Epidermal melanocyte (primary cell): Measurements from ENCODE around the gene ZNF225.
"Not testable (repeated sequence)": the region's sequence is repeated elsewhere in the genome, so short reads cannot be mapped to it uniquely, and the experiment has no call there.

ENCODE experiments used
- DNase-seq: peaks from one replicate; pipeline ENCODE4 v3.0.0; 2011; ENCODE audit warnings: low spot score; ENCODE audit not compliant: insufficient read length

The ZNF225 gene

GRCh38 chr19:44113138-44113783 lies at the start of gene ZNF225:
Gene ZNF225 (plus strand): TSS chr19:44113399. CDS start chr19:44115828, 2,429 bp downstream.
- DNase-seq, result peak; percentile 96

GRCh38 chr19:44066305-44066704 lies 46.9 kb upstream of the ZNF225 start:
- DNase-seq, result no peak

GRCh38 chr19:44069415-44069814 lies 43.8 kb upstream of the ZNF225 start:
- no peak for DNase-seq

GRCh38 chr19:44071824-44072542 lies 41.2 kb upstream of the ZNF225 start, which contains the start of gene ZNF284:
Gene ZNF284 (plus strand): TSS chr19:44072159. CDS start chr19:44076390, 4,231 bp downstream.
- peak; percentile 97 for DNase-seq

DNA sequence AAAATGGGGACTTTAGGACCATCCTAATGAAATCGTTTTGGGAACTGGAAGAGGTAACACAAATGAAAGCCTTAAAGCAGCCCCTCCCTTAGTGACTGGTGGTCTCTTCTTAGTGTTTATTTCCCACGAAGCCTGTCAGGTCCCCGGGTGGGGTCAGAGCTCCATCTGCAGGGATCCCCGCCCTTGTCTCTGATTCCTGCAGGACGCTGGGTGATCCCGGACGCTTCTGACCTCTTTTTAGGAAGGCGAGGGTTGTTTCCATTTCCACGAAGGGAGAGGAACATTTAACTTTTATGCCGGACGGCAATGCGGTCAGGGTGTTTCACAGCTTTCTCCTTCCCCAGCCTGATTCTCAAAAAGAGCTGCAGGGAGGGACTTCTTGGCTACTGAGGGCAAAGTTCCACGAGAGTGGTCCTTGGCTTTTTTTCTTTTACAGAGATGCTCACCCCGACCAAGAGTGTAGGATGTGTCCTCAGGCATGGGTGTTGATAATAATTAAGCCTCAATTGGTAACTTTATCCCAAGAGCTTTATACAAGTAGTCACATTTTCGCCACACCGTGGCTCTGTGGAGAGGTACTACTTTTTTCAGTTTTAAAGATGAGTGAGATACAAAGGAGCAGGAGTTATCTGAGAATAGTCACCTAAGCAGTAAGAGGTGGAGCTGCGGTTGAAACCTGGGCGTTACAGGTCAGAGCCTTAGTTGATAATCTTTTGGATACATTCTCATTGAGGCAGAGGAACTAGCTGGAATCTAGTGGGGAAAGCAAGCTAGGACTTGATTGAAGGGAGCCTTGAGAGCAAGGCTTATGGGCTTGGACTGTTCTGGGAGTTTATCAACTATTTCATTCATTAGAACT lies 40.4 kb upstream of the ZNF225 start:
- DNase-seq, result no peak

DNA sequence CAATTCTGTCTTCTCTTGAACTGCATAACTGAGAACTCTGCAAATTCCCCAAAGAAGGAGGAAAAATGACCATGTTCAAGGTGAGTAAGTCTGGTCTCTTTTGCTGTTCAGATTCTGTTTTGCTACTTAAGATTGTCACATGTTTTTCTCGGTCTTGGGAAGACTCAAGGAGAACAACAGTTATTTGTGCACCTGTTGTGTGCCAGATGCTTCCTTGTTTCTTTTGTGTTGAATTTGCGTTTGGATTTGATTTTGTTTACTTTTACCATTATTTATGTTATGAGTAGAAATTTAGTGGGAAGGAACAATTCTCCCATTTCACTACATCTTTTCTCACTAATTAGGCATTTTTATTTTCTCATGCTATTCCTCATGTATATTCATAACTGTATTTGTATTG lies 36.9 kb upstream of the ZNF225 start:
- no peak for DNase-seq

- no peak for DNase-seq
Measured at GRCh38 chr19:44092108-44092507, 21.1 kb upstream of the ZNF225 start.

DNA sequence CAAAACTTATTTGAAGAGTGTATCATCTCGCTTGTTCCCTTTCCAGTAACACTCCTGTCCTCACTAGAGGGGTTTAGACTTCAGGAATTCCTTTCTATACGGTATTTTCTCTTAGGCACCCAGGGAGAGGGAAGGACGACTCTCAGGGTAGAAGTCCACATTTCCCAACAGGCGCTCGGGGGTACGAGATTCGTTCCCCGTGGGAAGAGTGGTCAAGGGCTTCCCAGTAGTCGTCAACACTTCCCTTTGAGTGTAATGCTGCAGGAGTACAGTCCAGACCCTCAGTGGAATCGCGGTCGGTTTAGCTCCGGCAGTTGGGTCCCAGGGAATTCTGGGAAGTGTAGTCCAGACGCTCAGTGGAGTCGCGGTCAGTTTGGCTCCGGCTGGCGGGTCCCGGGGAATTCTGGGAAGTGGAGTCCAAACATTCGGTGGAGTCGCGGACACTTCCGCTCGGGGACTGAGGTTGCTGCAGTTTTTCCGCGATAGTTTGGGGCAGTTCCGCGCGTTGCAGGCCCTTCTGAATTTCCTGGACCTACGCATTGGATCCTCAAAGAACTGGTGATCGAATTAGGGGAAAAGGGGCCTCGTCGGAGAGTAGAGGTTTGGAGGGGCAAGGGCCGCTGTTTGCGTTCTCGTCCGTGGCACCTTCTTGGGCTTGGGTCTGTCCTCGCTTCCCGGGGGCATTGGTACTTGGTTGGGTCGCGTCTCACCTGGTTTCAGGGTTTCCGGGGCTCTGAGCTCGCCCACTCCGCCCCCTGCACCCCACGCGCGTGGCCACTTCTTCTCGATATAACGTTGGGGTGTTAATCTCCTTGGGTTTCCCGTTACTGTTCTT lies 19.1 kb upstream of the ZNF225 start, which contains the start of gene ZNF224:
ZNF224 (plus strand) TSS at position 431 of the 835 bp plus-strand sequence. CDS start 3,513 bp downstream, outside the sequence.
- DNase-seq, result peak; percentile 90

- DNase-seq, result no peak
Measured at GRCh38 chr19:44107751-44108150, 5.4 kb upstream of the ZNF225 start.

DNA sequence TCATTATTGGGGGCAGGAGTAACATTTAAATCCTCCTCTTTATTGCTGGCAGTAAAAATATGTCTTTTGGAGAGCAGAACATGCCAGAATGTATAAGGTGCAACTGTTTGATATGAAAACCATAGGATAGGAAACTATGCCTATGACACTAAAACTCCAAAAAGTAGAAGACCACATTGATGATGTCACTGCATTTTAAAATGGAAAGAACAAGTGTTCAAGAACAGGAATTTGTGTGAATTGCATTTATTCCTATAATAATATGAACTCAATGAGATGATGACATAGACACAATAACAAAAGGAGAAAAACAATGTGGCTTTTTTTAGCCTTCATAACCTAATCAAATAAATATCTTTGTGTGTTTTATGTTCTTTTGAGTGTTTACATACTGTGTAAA lies 3.7 kb upstream of the ZNF225 start:
- DNase-seq, result no peak

GRCh38 chr19:44111910-44112463 lies 1.2 kb upstream of the ZNF225 start:
- DNase-seq, result peak; percentile 29

DNA sequence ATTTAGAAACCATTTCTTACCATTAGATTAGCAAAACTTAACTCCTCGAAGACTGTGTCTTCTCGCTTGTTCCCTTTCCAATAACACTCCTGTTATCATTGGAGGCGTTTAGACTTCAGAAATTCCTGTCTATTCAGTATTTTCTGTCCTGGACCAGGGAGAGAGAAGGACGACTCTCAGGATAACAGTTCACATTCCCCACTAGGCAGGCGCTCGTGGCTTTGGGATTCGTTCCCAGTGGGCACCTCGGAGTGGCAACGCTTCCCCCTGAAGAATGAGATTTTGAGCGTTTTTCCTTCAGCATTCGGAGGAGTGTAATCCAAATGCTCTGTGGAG lies 429 bp upstream of the ZNF225 start:
- DNase-seq, result no peak

DNA sequence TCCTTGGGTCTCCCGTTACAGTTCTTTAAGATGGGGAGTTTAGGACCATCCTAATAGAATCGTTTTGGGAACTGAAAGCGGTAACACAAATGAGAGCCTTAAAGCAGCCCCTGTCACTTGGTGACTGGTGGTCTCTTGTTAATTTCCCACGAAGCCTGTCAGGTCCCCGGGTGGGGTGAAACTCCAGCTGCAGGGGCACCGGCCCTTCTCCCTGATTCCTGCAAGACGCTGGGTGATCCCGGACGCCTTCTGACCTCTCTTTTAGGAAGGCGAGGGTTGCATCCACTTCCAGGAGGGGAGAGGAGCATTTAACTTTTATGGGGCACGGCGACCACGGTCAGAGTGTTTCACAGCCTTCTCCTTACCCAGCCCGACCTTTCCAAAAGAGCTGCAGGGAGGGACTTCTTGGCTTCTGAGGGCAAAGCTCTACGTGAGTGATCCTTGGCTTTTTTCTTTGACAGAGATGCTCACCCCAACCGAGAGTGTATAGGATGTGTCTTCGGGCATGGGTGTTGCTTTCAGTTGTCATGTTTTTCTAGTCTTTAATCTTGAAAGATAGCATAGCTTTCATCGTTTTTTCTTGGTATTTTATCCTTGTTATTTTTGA lies 688 bp downstream of the ZNF225 start:
- no peak for DNase-seq

DNA sequence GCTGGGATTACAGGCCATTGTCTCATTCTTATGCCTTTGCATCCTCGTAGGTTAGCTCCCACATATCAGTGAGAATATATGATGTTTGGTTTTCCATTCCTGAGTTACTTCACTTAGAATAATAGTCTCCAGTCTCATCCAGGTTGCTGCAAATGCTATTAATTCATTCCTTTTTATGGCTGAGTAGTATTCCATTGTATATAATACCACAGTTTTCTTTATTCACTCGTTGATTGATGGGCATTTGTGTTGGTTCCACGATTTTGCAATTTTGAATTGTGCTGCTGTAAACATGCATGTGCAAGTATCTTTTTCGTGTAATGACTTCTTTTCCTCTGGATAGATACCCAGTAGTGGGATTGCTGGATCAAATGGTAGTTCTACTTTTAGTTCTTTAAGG lies 8.0 kb downstream of the ZNF225 start:
- not testable (repeated sequence) for DNase-seq

GRCh38 chr19:44131955-44132354 lies 18.8 kb downstream of the ZNF225 start:
- DNase-seq, result no peak

DNA sequence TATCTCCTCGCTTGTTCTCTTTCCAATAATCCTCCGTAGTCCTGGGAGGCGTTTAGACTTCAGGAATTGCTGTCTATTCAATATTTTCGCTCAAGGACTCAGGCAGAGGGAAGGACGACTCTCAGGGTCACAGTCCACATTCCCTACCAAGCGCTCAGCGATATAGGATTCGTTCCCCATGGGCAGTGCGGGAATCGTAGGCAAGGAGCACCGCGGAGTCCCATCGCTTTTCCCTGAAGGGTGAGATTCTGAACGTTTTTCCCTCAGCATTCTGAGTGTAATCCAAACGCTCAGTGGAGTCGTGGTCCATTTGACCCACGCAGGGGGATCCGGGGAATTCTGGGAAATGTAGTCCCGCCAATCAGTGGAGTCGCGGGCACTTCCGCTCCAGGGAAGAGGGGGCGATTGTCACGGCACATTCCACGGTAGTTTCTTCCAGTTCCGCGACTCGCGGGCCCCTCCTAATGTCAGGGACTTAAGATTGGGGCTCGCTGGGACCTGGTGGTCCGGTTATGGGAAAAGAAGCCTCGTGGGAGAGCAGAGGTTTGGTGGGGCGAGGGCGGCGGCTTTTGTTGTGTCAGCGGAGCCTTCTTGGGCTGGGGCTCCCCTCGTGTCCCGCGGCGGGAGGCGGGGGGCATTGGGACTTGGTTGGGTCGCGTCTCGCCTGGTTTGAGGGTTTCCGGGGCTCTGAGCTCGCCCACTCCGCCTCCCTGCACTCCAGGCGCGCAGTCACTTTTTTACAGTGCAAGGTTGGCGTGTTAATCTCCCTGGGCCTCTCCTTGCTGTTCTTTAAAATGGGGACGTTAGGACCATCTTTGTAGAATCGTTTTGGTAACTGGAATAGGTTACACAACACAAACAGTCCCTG lies 28.2 kb downstream of the ZNF225 start, which contains the start of gene ZNF234:
ZNF234 (plus strand) TSS at position 364 of the 868 bp plus-strand sequence. CDS start 3,079 bp downstream, outside the sequence.
- peak; percentile 91 for DNase-seq

DNA sequence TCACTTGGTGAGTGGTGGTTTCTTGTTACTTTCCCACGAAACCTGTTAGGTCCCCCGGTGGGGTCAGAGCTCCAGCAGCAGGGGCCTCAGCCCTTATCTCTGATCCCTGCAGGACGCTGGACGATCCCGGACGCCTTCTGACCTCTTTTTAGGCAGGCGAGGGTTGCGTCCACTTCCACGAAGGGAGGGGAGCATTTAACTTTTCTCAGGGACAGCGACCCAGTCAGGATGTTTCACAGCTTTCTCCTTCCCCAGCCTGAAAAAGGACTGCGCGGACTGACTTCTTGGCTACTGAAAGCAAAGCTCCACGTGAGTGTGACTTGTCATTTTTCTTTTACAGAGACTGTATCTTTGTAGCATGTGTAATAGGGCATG lies 28.8 kb downstream of the ZNF225 start:
- no peak for DNase-seq

DNA sequence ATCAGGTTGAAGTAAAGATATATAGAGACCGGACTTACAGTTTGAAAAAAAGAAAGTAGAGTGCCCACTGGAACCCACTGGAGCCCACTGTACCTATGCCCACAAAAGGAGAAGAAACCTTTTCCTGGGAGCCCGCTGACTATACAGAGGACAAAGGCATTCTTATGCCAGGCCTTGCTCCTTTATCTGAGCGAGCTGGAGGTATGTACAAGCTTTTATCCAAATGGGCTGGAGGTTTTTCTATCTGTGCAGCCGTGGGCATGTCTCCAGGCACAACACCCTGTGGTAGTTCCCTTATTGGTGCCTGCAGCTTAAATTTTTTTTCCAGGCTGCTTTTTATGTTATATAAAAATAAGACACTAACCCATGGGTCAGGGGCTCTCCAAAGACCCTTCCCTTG lies 36.6 kb downstream of the ZNF225 start:
- no peak for DNase-seq

DNA sequence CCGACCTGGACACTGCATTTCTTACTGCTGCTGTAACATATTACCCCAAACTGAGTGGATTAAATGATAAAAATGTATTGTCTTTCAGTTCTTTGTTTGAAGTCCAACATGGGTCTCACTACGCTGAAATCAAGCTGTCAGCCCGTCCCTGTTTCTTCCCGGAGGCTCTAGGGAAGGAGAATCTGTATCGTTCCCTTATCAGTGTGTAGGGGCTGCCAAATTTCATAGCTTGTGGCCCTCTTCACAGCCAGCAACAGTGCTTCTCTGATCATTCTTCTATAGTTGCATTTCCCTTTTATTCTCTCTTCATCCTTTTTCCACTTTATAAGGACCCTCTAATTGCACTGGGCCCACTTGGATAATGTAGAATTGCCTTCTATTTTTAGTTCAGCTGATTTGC lies 38.3 kb downstream of the ZNF225 start:
- no peak for DNase-seq
